PFSK-1 (cell line): ENCODE measurements around the gene CKAP4.

Experiments
- POLR2AphosphoS5 ChIP-seq: IDR thresholded peaks from 2 replicates; pipeline ENCODE4 v1.6.1; 2012; ENCODE audit warnings: low read depth, mild to moderate bottlenecking, control low read depth, low read length, moderate library complexity
- REST ChIP-seq, 2 experiments: IDR thresholded peaks; 2 replicates each; pipeline versions ENCODE4 v1.6.1 to v1.8.0; 2011 to 2012; ENCODE audit warnings: low read depth in 2 of 2, low read length in 2 of 2, control low read depth in 1 of 2, inconsistent platforms in 1 of 2, mild to moderate bottlenecking in 1 of 2, moderate library complexity in 1 of 2; ENCODE audit not compliant: insufficient read depth in 1 of 2
- TAF1 ChIP-seq: IDR thresholded peaks from 2 replicates; pipeline ENCODE4 v1.6.1; 2012; ENCODE audit warnings: low read length, control low read depth, borderline replicate concordance; ENCODE audit not compliant: insufficient read depth

GRCh38 chr12:106213662-106214061 lies 34.2 kb downstream of the CKAP4 start:
- TF ChIP-seq REST (IDR thresholded peaks at IDR 0.05; ENCODE audit: insufficient read depth in 1 of 2, low read depth in 2 of 2, low read length in 2 of 2), result no peak
- TF ChIP-seq POLR2AphosphoS5, result no peak
- TF ChIP-seq TAF1, result no peak
